Mucosa of descending colon (tissue), 3 donors: Measurements from ENCODE around the gene ASCC3. TPM values are rescaled to one million over a fixed set of nuclear protein-coding genes. Genes with fewer than 3 reads are reported as not detected.

Experiments used
- ATAC-seq: fragments of 200-7000 bp; cut with Tn5 transposase; one replicate; pipeline ENCODE4 v1.9.1; 2020; ENCODE audit warnings: mild to moderate bottlenecking, moderate library complexity
- DNase-seq, 3 donors: peaks; one replicate each; pipeline ENCODE4 v3.0.0-alpha.2; 2020
- H3K36me3 ChIP-seq: fragments of 200-600 bp; one replicate; pipeline ENCODE4 v1.8.0; 2021; ENCODE audit warnings: low read depth, mild to moderate bottlenecking
- H3K4me1 ChIP-seq: fragments of 200-600 bp; one replicate; pipeline ENCODE4 v1.8.0; 2021; ENCODE audit warnings: low read depth, mild to moderate bottlenecking
- H3K4me3 ChIP-seq: fragments of 200-600 bp; one replicate; pipeline ENCODE4 v1.8.0; 2021; ENCODE audit warnings: mild to moderate bottlenecking
- H3K9me3 ChIP-seq: fragments of 200-600 bp; one replicate; pipeline ENCODE4 v1.8.0; 2021; ENCODE audit warnings: mild to moderate bottlenecking
- intact Hi-C, 2 donors: fragments of 100-400 bp; cut with DNase I in 1 of 2; cut with micrococcal nuclease in 1 of 2; formaldehyde crosslinking; loops; one replicate each; pipeline versions ENCODE4 v1.11.0 to v1.11.1; 2022; cut with DNase I, micrococcal nuclease
- total RNA-seq, 3 donors: library from RNA; stranded (reverse); fragmentation: NEBNext Ultra II Directional in 2 of 3; extraction: Animal tissue kit (Norgen Biotek cat#: 25700) in 2 of 3; gene quantifications; one replicate each; pipeline versions ENCODE4 v1.2.1 to v1.2.4, GENCODE V29; 2021 to 2023
- TF ChIP-seq, protein P1 (sequence below): fragments of 200-600 bp; IDR thresholded peaks from one replicate; pipeline ENCODE4 v1.8.0; 2022; ENCODE audit warnings: antibody characterized with exemption, mild to moderate bottlenecking
- donor health status: DM: no; HTN: no; CAD: no; lungs with moderate emphysema.
- donor health status: DM: no; HTN: no; CAD: no.
- donor health status: DM: no; HTN: yes; CAD: no.

ASCC3 gene
- total RNA-seq, 3 donors from 2014 or later = 24.6 to 28.5 (median 27.8) TPM

DNA sequence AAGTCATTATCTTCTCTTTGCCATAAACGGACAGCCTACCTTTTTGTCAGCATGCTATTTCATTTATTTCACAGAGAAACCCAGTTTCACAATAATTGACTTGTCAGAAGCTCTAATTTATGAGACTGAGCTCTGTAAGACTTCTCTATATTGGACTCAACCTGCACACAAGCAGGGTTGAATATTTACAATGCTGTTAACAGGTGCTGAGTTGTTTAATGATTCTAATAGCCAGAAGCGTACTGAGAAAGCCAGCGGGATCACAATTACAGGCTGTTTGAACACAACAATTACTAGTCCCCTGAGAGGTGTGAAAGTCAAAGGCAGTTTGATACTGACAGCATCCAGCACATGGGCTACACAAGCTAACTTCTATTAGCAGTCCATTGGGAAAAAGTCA lies 288.2 kb downstream of the ASCC3 start:
- H3K9me3 ChIP-seq = no peaks in the 10 kb centered on the region
- H3K4me3 ChIP-seq = no peak overlapping the region
- H3K4me1 ChIP-seq = no peaks in the 10 kb centered on the region
- TF ChIP-seq, protein P1, sequence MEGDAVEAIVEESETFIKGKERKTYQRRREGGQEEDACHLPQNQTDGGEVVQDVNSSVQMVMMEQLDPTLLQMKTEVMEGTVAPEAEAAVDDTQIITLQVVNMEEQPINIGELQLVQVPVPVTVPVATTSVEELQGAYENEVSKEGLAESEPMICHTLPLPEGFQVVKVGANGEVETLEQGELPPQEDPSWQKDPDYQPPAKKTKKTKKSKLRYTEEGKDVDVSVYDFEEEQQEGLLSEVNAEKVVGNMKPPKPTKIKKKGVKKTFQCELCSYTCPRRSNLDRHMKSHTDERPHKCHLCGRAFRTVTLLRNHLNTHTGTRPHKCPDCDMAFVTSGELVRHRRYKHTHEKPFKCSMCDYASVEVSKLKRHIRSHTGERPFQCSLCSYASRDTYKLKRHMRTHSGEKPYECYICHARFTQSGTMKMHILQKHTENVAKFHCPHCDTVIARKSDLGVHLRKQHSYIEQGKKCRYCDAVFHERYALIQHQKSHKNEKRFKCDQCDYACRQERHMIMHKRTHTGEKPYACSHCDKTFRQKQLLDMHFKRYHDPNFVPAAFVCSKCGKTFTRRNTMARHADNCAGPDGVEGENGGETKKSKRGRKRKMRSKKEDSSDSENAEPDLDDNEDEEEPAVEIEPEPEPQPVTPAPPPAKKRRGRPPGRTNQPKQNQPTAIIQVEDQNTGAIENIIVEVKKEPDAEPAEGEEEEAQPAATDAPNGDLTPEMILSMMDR = no peak
- H3K36me3 ChIP-seq = no peaks in the 10 kb centered on the region
- no peak for DNase-seq
- ATAC-seq = no peak
- intact Hi-C loops = no loop called here

DNA sequence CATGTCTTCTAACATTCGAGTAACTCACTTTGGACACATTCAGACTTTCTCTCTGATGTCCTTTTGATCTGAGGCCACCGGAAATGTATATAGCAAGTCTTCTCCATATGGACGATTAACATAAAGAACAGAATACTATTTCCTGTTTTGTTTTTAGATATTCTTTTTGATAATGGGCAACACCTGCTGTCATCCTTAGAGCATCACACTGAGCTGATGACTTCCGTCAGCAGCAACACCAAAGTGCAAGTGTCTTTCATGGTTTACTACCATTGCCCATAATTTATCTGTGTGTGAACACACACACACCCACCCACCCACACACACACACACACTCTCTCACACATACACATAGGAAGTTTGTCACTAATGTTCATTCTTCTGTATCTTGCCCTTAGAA lies 303.7 kb downstream of the ASCC3 start:
- Histone ChIP-seq H3K36me3 (no peaks in the 10 kb centered on the region), H3K4me1 (no peaks in the 10 kb centered on the region), H3K9me3 (no peaks in the 10 kb centered on the region), H3K4me3 (no peak overlapping the region)
- DNase-seq (no peak), ATAC-seq (no peak)
- TF ChIP-seq, protein P1 = no peak
- intact Hi-C loops = no loop called here

DNA sequence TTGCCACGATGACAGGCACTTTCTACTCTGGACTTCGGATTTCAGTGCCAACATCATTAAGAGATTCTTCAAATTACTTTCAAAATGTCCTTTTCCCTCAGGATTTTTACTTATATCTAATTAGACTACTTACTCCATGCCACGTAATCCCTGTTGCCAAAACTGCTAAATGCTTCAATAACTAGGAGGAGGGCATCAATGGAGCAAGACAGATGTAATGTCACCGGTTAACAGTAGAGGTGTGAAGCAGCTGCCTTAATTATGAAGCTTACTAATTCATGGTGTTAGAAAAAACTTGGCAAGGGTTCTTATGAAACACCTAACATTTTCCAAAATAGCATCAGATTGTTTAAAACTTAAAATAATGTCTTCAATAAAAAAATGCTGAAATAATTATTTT lies 305.2 kb downstream of the ASCC3 start:
- no peaks in the 10 kb centered on the region for H3K9me3 ChIP-seq

DNA sequence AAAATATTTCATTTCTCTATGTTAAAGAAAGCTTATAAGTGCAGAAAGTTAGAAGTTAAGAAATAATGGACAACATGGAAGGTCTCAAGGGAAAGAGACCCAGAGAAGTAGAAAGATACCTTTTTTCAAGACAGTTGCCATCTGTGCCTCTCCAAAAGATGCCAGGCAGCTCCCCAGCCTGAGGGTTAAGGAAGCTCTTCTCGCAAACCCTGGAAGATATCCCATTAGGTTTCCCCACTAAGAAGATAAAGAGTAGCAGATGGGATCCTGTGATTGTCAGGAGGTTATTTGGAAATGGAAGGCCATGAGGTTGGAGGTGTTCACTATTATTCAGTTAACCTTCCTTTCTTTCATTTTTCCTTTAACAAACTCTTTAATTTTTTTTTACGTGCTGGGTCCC lies 306.3 kb downstream of the ASCC3 start:
- intact Hi-C loops = no loop called here
- ATAC-seq (no peak), DNase-seq (no peak)
- no peaks in the 10 kb centered on the region for H3K4me1 ChIP-seq
- no peaks in the 10 kb centered on the region for H3K36me3 ChIP-seq
- TF ChIP-seq, protein P1 = no peak
- no peak overlapping the region for H3K4me3 ChIP-seq
- H3K9me3 ChIP-seq = no peaks in the 10 kb centered on the region

More for the DNA sequence above, 305.2 kb downstream of the ASCC3 start:
- Histone ChIP-seq H3K4me1 (no peaks in the 10 kb centered on the region), H3K36me3 (no peaks in the 10 kb centered on the region), H3K4me3 (no peak overlapping the region)
- ATAC-seq (no peak), DNase-seq (no peak)
- TF ChIP-seq, protein P1 = no peak
- intact Hi-C loops = no loop called here

DNA sequence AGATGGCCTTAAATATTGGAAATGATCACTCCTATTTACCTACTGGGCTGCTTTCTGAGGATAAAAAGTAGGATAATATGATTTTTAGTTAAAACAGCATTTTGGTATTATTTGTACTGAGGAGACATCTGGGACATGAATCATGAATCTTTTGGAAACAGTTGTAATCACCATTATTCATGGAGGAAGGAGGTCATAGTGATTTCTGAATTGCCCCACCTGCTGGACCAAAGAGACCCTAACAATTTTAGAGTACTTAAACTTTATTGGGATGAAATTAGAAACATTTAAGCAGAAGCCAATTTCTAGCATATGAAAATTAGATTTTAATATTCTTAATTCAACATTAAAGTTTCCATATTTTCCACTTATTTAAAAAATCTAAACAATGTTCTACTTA lies 308.0 kb downstream of the ASCC3 start:
- intact Hi-C loops = no loop called here
- TF ChIP-seq, protein P1 = no peak
- H3K36me3 ChIP-seq = no peaks in the 10 kb centered on the region
- H3K4me3 ChIP-seq = no peak overlapping the region
- no peaks in the 10 kb centered on the region for H3K9me3 ChIP-seq
- ATAC-seq (no peak), DNase-seq (no peak)
- no peaks in the 10 kb centered on the region for H3K4me1 ChIP-seq

DNA sequence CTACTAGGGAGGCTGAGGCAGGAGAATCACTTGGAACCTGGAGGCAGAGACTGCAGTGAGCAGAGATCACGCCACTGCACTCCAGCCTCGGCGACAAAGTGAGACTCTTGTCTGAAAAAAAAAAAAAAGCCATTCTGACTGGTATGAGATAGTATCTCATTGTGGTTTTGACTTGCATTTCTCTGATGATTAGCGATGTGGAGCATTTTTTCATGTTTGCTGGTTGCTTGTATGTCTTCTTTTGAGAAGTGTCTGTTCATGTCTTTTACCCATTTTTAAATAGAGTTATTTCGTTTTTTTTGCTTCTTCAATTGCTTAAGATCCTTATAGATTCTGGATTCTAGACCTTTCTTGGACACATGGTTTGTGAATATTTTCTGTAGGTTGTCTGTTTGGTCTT lies 312.9 kb downstream of the ASCC3 start:
- TF ChIP-seq, protein P1 = no peak
- H3K9me3 ChIP-seq = no peaks in the 10 kb centered on the region
- H3K4me1 ChIP-seq = no peaks in the 10 kb centered on the region
- intact Hi-C loops = no loop called here
- DNase-seq (no peak), ATAC-seq (no peak)
- no peak overlapping the region for H3K4me3 ChIP-seq
- no peaks in the 10 kb centered on the region for H3K36me3 ChIP-seq
